ENCODE data around the gene CD4. TPM values are rescaled to one million over a fixed set of nuclear protein-coding genes. Genes with fewer than 3 reads are reported as not detected.
"Not testable (repeated sequence)": the region's sequence is repeated elsewhere in the genome, so short reads cannot be mapped to it uniquely, and the experiment has no call there.

The CD4 gene
- total and polyA plus RNA-seq, 10 of the 15 experiments (the other 5 are each of a cell fraction or from before 2014, with no cell fraction given), result 0.24 to 1.6 (median 0.69) TPM

GRCh38 chr12:6870304-6870703 lies 81.0 kb downstream of the CD4 start:
- ChIA-PET POLR2A (interaction anchor here (3.8 to 5.0 kb wide), 2 partner anchors 17 to 21 kb away, joined by 21 to 52 read pairs; partner anchors contain the start of genes CDCA3 and USP5), SMC1A (ENCODE audit: uncharacterized antibody, unreplicated experiment) (interaction anchor here (0.7 to 1.6 kb wide), 4 partner anchors 11 to 89 kb away, joined by 3 read pairs; partner anchors contain the start of genes C12orf57 and RNU7-1), RAD21 (ENCODE audit: unreplicated experiment) (interaction anchor here (1.6 to 5.6 kb wide), 3 partner anchors 17 to 32 kb away, joined by 4 to 42 read pairs (median 37); partner anchors contain the start of genes CDCA3 and USP5), CTCF (interaction anchor here (0.7 to 9.5 kb wide), 13 partner anchors 11 to 242 kb away, joined by 3 to 173 read pairs (median 12); partner anchors contain the start of genes C12orf57, C1RL, CDCA3 and RNU7-1)
- Histone ChIP-seq H3K4me2 (ENCODE audit: control insufficient read depth, insufficient read depth) (peak overlapping the region; percentile 0; the same call in 1 of the 2 replicates), H3K36me3 (ENCODE audit: control insufficient read depth in 2 of 2, insufficient read depth in 2 of 2, low read length in 1 of 2) (peaks cover 19 to 23% of the 10 kb centered on the region in 2 experiments), H4K20me1 (ENCODE audit: control insufficient read depth, insufficient read depth) (peaks cover 16% of the 10 kb centered on the region), H3K79me2 (ENCODE audit: control insufficient read depth, insufficient read depth, low read length) (peaks cover 42% of the 10 kb centered on the region), H3K4me1 (ENCODE audit: control insufficient read depth, insufficient read depth, low read length) (peaks cover 35% of the 10 kb centered on the region), H3K4me3 (peak overlapping the region; percentile 35; the same call in 1 of the 2 replicates)
- intact Hi-C loops (cut with micrococcal nuclease; ENCODE audit: unreplicated experiment); DNase-seq (ENCODE audit: low read depth, low spot score); H3K27me3 ChIP-seq (replicated peaks in 1 of 2; ENCODE audit: control insufficient read depth in 2 of 2, insufficient read depth in 2 of 2, low read length in 1 of 2); H3K27ac ChIP-seq (ENCODE audit: control insufficient read depth, insufficient read depth); in situ Hi-C loops (cut with MboI); H3K9me3 ChIP-seq (replicated peaks; ENCODE audit: control insufficient read depth, insufficient read depth, low read length); FAIRE-seq; H3K9ac ChIP-seq (ENCODE audit: control insufficient read depth, insufficient read depth, low read length); H2AFZ ChIP-seq (ENCODE audit: control insufficient read depth, low read depth, low read length); ATAC-seq: not testable (repeated sequence)
- TF ChIP-seq POLR2A (IDR thresholded peaks at IDR 0.05; ENCODE audit: low read depth, low read length), result 0 out of 2 replicates have a peak, but pooled peaks have one; percentile 31
- TF ChIP-seq POLR2AphosphoS2 (IDR thresholded peaks at IDR 0.05; ENCODE audit: low read depth, low read length), result 0 out of 2 replicates have a peak, but pooled peaks have one; percentile 35
- BruUV-seq (replicated peaks), result TSS peak; percentile 70
- 69% methylated on average over 4 of the region's 4 CpGs for WGBS (ENCODE audit: insufficient coverage, insufficient replicate concordance, low lambda C conversion rate, missing lambda C conversion rate)

Other genes starting within 250 kb of the CD4 start
Only the 7 nearest of the 28 such genes appear.
- gene MLF2, start 36.4 kb upstream of the CD4 start, total RNA-seq (2014; rRNA removed), result 131 and 139 TPM in 2 replicates
- 59.2 and 63.4 TPM in 2 replicates for gene MLF2, start 36.4 kb upstream of the CD4 start, total RNA-seq (2014; rRNA removed; fragmentation: Illumina TruSeq; extraction: Trizol)
- 125 and 129 TPM in 2 replicates for gene MLF2, start 36.4 kb upstream of the CD4 start, total RNA-seq (2021)
- gene MLF2, start 36.4 kb upstream of the CD4 start, polyA plus RNA-seq (2011; rRNA removed), result 122 and 172 TPM in 2 replicates
- gene MLF2, start 36.4 kb upstream of the CD4 start, polyA plus RNA-seq (2014; fragmentation: Illumina TruSeq; extraction: Trizol), result 91.6 and 111 TPM in 2 replicates
- 10 to 100 TPM; 13.5 to 21.5 TPM for gene MLF2, start 36.4 kb upstream of the CD4 start, polyA plus RNA-seq (2014; fragmentation: Nextera tagmentation; extraction: Ambion mirVana)
- gene MLF2, start 36.4 kb upstream of the CD4 start, polyA plus RNA-seq (2014; rRNA removed), result 170 and 181 TPM in 2 replicates
- gene MLF2, start 36.4 kb upstream of the CD4 start, polyA plus RNA-seq (2016; fragmentation: Nextera tagmentation; extraction: Ambion mirVana), result 100 to 1,000 TPM; 222 TPM
- gene PTMS, start 23.2 kb upstream of the CD4 start, total RNA-seq (2014; rRNA removed), result 20.7 and 23.1 TPM in 2 replicates
- gene PTMS, start 23.2 kb upstream of the CD4 start, total RNA-seq (2014; rRNA removed; fragmentation: Illumina TruSeq; extraction: Trizol), result 31.8 and 34.0 TPM in 2 replicates
- 127 and 131 TPM in 2 replicates for gene PTMS, start 23.2 kb upstream of the CD4 start, total RNA-seq (2021)
- gene PTMS, start 23.2 kb upstream of the CD4 start, polyA plus RNA-seq (2011; rRNA removed), result 29.0 and 51.2 TPM in 2 replicates
- gene PTMS, start 23.2 kb upstream of the CD4 start, polyA plus RNA-seq (2014; fragmentation: Illumina TruSeq; extraction: Trizol), result 41.3 and 90.6 TPM in 2 replicates
- 1 to 10 TPM; 2.1 to 4.5 TPM for gene PTMS, start 23.2 kb upstream of the CD4 start, polyA plus RNA-seq (2014; fragmentation: Nextera tagmentation; extraction: Ambion mirVana)
- gene PTMS, start 23.2 kb upstream of the CD4 start, polyA plus RNA-seq (2014; rRNA removed), result 46.5 and 47.5 TPM in 2 replicates
- gene PTMS, start 23.2 kb upstream of the CD4 start, polyA plus RNA-seq (2016; fragmentation: Nextera tagmentation; extraction: Ambion mirVana), result 10 to 100 TPM in 1 of 2 experiments, 1 to 10 TPM in 1; 4.9 to 27.8 TPM
- gene LAG3, start 17.0 kb upstream of the CD4 start, total RNA-seq (2014; rRNA removed), result 0.79 and 1.3 TPM in 2 replicates
- 0.60 and 1.0 TPM in 2 replicates for gene LAG3, start 17.0 kb upstream of the CD4 start, total RNA-seq (2014; rRNA removed; fragmentation: Illumina TruSeq; extraction: Trizol)
- 4.2 and 5.2 TPM in 2 replicates for gene LAG3, start 17.0 kb upstream of the CD4 start, total RNA-seq (2021)
- gene LAG3, start 17.0 kb upstream of the CD4 start, polyA plus RNA-seq (2011; rRNA removed), result 0.26 and 0.52 TPM in 2 replicates
- gene LAG3, start 17.0 kb upstream of the CD4 start, polyA plus RNA-seq (2014; fragmentation: Illumina TruSeq; extraction: Trizol), result 0.97 and 1.1 TPM in 2 replicates
- gene LAG3, start 17.0 kb upstream of the CD4 start, polyA plus RNA-seq (2014; fragmentation: Nextera tagmentation; extraction: Ambion mirVana), result under 1 TPM in 1 of 2 experiments, not detected in 1; 0.53 TPM
- gene LAG3, start 17.0 kb upstream of the CD4 start, polyA plus RNA-seq (2014; rRNA removed), result 2.3 and 2.4 TPM in 2 replicates
- gene LAG3, start 17.0 kb upstream of the CD4 start, polyA plus RNA-seq (2016; fragmentation: Nextera tagmentation; extraction: Ambion mirVana), result 1 to 10 TPM in 1 of 2 experiments, under 1 TPM in 1; 0.77 to 1.4 TPM
- gene GPR162, start 32.3 kb downstream of the CD4 start, total RNA-seq (2014; rRNA removed), result not detected in 2 replicates
- gene GPR162, start 32.3 kb downstream of the CD4 start, total RNA-seq (2014; rRNA removed; fragmentation: Illumina TruSeq; extraction: Trizol), result not detected in 2 replicates
- not detected in 2 replicates for gene GPR162, start 32.3 kb downstream of the CD4 start, total RNA-seq (2021)
- 0.09 TPM in 1 of 2 replicates, not detected in the other for gene GPR162, start 32.3 kb downstream of the CD4 start, polyA plus RNA-seq (2011; rRNA removed)
- not detected in 2 replicates for gene GPR162, start 32.3 kb downstream of the CD4 start, polyA plus RNA-seq (2014; fragmentation: Illumina TruSeq; extraction: Trizol)
- not detected for gene GPR162, start 32.3 kb downstream of the CD4 start, polyA plus RNA-seq (2014; fragmentation: Nextera tagmentation; extraction: Ambion mirVana)
- gene GPR162, start 32.3 kb downstream of the CD4 start, polyA plus RNA-seq (2014; rRNA removed), result not detected in 2 replicates
- not detected for gene GPR162, start 32.3 kb downstream of the CD4 start, polyA plus RNA-seq (2016; fragmentation: Nextera tagmentation; extraction: Ambion mirVana)
- not detected in 2 replicates for gene P3H3, start 38.9 kb downstream of the CD4 start, total RNA-seq (2014; rRNA removed)
- gene P3H3, start 38.9 kb downstream of the CD4 start, total RNA-seq (2014; rRNA removed; fragmentation: Illumina TruSeq; extraction: Trizol), result not detected in 2 replicates
- gene P3H3, start 38.9 kb downstream of the CD4 start, total RNA-seq (2021), result 0.13 and 0.21 TPM in 2 replicates
- gene P3H3, start 38.9 kb downstream of the CD4 start, polyA plus RNA-seq (2011; rRNA removed), result 0.05 TPM in 1 of 2 replicates, not detected in the other
- 0.03 TPM in 1 of 2 replicates, not detected in the other for gene P3H3, start 38.9 kb downstream of the CD4 start, polyA plus RNA-seq (2014; fragmentation: Illumina TruSeq; extraction: Trizol)
- gene P3H3, start 38.9 kb downstream of the CD4 start, polyA plus RNA-seq (2014; fragmentation: Nextera tagmentation; extraction: Ambion mirVana), result not detected
- gene P3H3, start 38.9 kb downstream of the CD4 start, polyA plus RNA-seq (2014; rRNA removed), result 0.23 TPM in 1 of 2 replicates, not detected in the other
- gene P3H3, start 38.9 kb downstream of the CD4 start, polyA plus RNA-seq (2016; fragmentation: Nextera tagmentation; extraction: Ambion mirVana), result not detected
- 0.23 and 0.33 TPM in 2 replicates for gene GNB3, start 51.4 kb downstream of the CD4 start, total RNA-seq (2014; rRNA removed)
- 0.23 and 0.58 TPM in 2 replicates for gene GNB3, start 51.4 kb downstream of the CD4 start, total RNA-seq (2014; rRNA removed; fragmentation: Illumina TruSeq; extraction: Trizol)
- 0.16 and 0.46 TPM in 2 replicates for gene GNB3, start 51.4 kb downstream of the CD4 start, total RNA-seq (2021)
- gene GNB3, start 51.4 kb downstream of the CD4 start, polyA plus RNA-seq (2011; rRNA removed), result 0.05 and 0.12 TPM in 2 replicates
- 0.16 and 0.38 TPM in 2 replicates for gene GNB3, start 51.4 kb downstream of the CD4 start, polyA plus RNA-seq (2014; fragmentation: Illumina TruSeq; extraction: Trizol)
- gene GNB3, start 51.4 kb downstream of the CD4 start, polyA plus RNA-seq (2014; fragmentation: Nextera tagmentation; extraction: Ambion mirVana), result under 1 TPM; 0.18 to 0.24 TPM
- gene GNB3, start 51.4 kb downstream of the CD4 start, polyA plus RNA-seq (2014; rRNA removed), result 0.46 and 0.55 TPM in 2 replicates
- gene GNB3, start 51.4 kb downstream of the CD4 start, polyA plus RNA-seq (2016; fragmentation: Nextera tagmentation; extraction: Ambion mirVana), result 1 to 10 TPM in 1 of 2 experiments, under 1 TPM in 1; 0.33 to 1.1 TPM
- gene CDCA3, start 61.8 kb downstream of the CD4 start, total RNA-seq (2014; rRNA removed), result 112 and 117 TPM in 2 replicates
- gene CDCA3, start 61.8 kb downstream of the CD4 start, total RNA-seq (2014; rRNA removed; fragmentation: Illumina TruSeq; extraction: Trizol), result 69.1 and 70.8 TPM in 2 replicates
- gene CDCA3, start 61.8 kb downstream of the CD4 start, total RNA-seq (2021), result 68.6 and 72.7 TPM in 2 replicates
- gene CDCA3, start 61.8 kb downstream of the CD4 start, polyA plus RNA-seq (2011; rRNA removed), result 70.1 and 82.6 TPM in 2 replicates
- gene CDCA3, start 61.8 kb downstream of the CD4 start, polyA plus RNA-seq (2014; fragmentation: Illumina TruSeq; extraction: Trizol), result 103 and 113 TPM in 2 replicates
- 10 to 100 TPM; 34.5 to 47.3 TPM for gene CDCA3, start 61.8 kb downstream of the CD4 start, polyA plus RNA-seq (2014; fragmentation: Nextera tagmentation; extraction: Ambion mirVana)
- gene CDCA3, start 61.8 kb downstream of the CD4 start, polyA plus RNA-seq (2014; rRNA removed), result 138 and 148 TPM in 2 replicates
- gene CDCA3, start 61.8 kb downstream of the CD4 start, polyA plus RNA-seq (2016; fragmentation: Nextera tagmentation; extraction: Ambion mirVana), result 100 to 1,000 TPM; 131 to 132 TPM

Data from GM12878 (cell line).